ENCODE data around the gene EFCAB5.

DNA sequence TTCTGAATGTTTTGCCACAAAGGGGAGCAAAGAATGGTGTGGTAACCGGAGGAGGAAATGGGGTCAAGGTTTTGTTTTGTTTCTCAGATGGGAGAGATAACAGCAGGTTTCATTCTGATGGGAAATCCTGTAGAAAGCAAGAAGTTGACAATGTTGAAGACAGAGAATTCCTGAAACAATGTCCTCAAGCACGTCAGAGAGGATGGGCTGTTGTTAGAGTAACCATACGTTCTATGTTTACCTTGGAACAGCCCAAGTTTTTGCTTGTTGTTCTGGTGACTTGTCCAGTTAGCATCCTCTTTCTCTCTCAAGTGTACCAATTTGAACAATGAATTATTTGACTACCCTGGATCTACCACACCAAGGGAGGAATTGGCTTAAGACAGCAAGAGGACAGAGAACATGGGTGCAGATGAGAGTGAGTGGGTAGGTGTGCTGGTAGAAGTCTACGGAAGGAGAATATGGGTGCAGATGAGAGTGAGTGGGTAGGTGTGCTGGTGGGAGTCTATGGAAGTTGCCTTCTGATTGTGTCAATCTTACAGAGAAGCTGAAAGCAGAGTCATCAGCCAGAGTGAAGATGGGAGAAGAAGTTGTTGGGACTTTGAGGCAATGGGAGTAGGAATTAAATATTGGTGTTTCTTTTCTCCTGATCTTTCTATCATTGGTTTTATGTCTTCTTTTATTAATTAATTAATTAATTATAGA, 160.4 kb downstream of the EFCAB5 start:
- TF ChIP-seq, protein P1, sequence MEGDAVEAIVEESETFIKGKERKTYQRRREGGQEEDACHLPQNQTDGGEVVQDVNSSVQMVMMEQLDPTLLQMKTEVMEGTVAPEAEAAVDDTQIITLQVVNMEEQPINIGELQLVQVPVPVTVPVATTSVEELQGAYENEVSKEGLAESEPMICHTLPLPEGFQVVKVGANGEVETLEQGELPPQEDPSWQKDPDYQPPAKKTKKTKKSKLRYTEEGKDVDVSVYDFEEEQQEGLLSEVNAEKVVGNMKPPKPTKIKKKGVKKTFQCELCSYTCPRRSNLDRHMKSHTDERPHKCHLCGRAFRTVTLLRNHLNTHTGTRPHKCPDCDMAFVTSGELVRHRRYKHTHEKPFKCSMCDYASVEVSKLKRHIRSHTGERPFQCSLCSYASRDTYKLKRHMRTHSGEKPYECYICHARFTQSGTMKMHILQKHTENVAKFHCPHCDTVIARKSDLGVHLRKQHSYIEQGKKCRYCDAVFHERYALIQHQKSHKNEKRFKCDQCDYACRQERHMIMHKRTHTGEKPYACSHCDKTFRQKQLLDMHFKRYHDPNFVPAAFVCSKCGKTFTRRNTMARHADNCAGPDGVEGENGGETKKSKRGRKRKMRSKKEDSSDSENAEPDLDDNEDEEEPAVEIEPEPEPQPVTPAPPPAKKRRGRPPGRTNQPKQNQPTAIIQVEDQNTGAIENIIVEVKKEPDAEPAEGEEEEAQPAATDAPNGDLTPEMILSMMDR (conservative IDR thresholded peaks at IDR 0.05; ENCODE audit: low read depth, low read length) = no peak
- TF ChIP-seq EZH2 (IDR thresholded peaks at IDR 0.05; ENCODE audit: low read length, unreplicated experiment) (no peak), EZH2phosphoT487 (IDR thresholded peaks at IDR 0.05; ENCODE audit: borderline replicate concordance, low read length) (no peak)
